IMR-90 (cell line): ENCODE measurements around the gene GOLGA5. TPM values are rescaled to one million over a fixed set of nuclear protein-coding genes. Genes with fewer than 3 reads are reported as not detected.
A peak's percentile ranks its signal among the peaks of the same experiment; 100 is the strongest.

Experiments used
- ATAC-seq: fragments of 200-7000 bp; cut with Tn5 transposase; 2 replicates; pipeline ENCODE4 v1.9.1; 2020; ENCODE audit warnings: low read depth, mild to moderate bottlenecking, moderate library complexity
- BruUV-seq: library from RNA; stranded (reverse); fragments of 400-500 nt; replicated peaks from 2 replicates; lab custom pipeline; 2021; lab: Mats Ljungman, UMichigan
- CTCF ChIA-PET: fragments of 300-600 bp; formaldehyde crosslinking; extraction: SDS; loops from one replicate; lab custom pipeline; 2021; ENCODE audit warnings: antibody characterized with exemption; lab: Yijun Ruan, JAX
- POLR2A ChIA-PET: fragments of 300-600 bp; sonication (Branson Sonifier 250); formaldehyde crosslinking; loops from one replicate; lab custom pipeline; 2022; ENCODE audit warnings: antibody characterized with exemption; ENCODE audit not compliant: unreplicated experiment; lab: Charles Lee
- DNase-seq: peaks from one replicate; pipeline ENCODE4 v3.0.0; 2013
- H2AFZ ChIP-seq: replicated peaks from 2 replicates; pipeline ENCODE3; 2013; ENCODE audit warnings: low read length, mild to moderate bottlenecking; ENCODE audit not compliant: poor library complexity
- H2AK5ac ChIP-seq: 2 replicates; pipeline ENCODE4 v1.6.1; 2013; ENCODE audit warnings: low read depth, low read length, inconsistent platforms
- H2AK9ac ChIP-seq: replicated peaks from 2 replicates; pipeline ENCODE3; 2013; ENCODE audit warnings: mild to moderate bottlenecking, low read depth, low read length, moderate library complexity; ENCODE audit not compliant: poor library complexity
- H2BK120ac ChIP-seq: 2 replicates; pipeline ENCODE4 v1.6.1; 2013; ENCODE audit warnings: low read depth, low read length, inconsistent platforms
- H2BK15ac ChIP-seq: 3 replicates; pipeline ENCODE4 v1.6.1; 2013; ENCODE audit warnings: low read depth, low read length, inconsistent platforms
- H2BK20ac ChIP-seq: 2 replicates; pipeline ENCODE4 v1.6.1; 2013; ENCODE audit warnings: low read depth, mild to moderate bottlenecking, inconsistent platforms, low read length, moderate library complexity
- H2BK5ac ChIP-seq: 2 replicates; pipeline ENCODE4 v1.6.1; 2013; ENCODE audit warnings: mild to moderate bottlenecking, low read depth, low read length, inconsistent platforms; ENCODE audit not compliant: poor library complexity, severe bottlenecking
- H3K14ac ChIP-seq: replicated peaks from 2 replicates; pipeline ENCODE4 v1.6.1; 2013; ENCODE audit warnings: low read depth, low read length, inconsistent platforms
- H3K18ac ChIP-seq: 2 replicates; pipeline ENCODE4 v1.6.1; 2013; ENCODE audit warnings: low read depth, low read length, control low read depth
- H3K23ac ChIP-seq: 2 replicates; pipeline ENCODE4 v1.6.1; 2013; ENCODE audit warnings: low read depth, low read length, inconsistent platforms
- H3K27ac ChIP-seq: 2 replicates; pipeline ENCODE4 v1.5.1; 2013; ENCODE audit warnings: mild to moderate bottlenecking, control low read depth, low read length; ENCODE audit not compliant: insufficient read depth
- H3K27me3 ChIP-seq: 2 replicates; pipeline ENCODE4 v1.6.1; 2013; ENCODE audit warnings: low read length; ENCODE audit not compliant: control insufficient read depth, insufficient read depth
- H3K36me3 ChIP-seq: 2 replicates; pipeline ENCODE4 v1.6.1; 2013; ENCODE audit warnings: low read length, mixed read lengths; ENCODE audit not compliant: control insufficient read depth, insufficient read depth
- H3K4ac ChIP-seq: 2 replicates; pipeline ENCODE4 v1.6.1; 2013; ENCODE audit warnings: low read depth, low read length, inconsistent platforms
- H3K4me1 ChIP-seq: 2 replicates; pipeline ENCODE4 v1.6.1; 2013; ENCODE audit warnings: low read length, mixed read lengths; ENCODE audit not compliant: control insufficient read depth, insufficient read depth
- H3K4me2 ChIP-seq: 2 replicates; pipeline ENCODE4 v1.6.1; 2013; ENCODE audit warnings: low read depth, mild to moderate bottlenecking, control low read depth, low read length, moderate library complexity
- H3K4me3 ChIP-seq: 2 replicates; pipeline ENCODE4 v1.5.1; 2013; ENCODE audit warnings: low read depth, mild to moderate bottlenecking, control low read depth, low read length, moderate library complexity; ENCODE audit not compliant: insufficient read depth
- H3K56ac ChIP-seq: 2 replicates; pipeline ENCODE4 v1.6.1; 2013; ENCODE audit warnings: low read length, inconsistent platforms; ENCODE audit not compliant: insufficient read depth; ENCODE audit errors: extremely low read depth
- H3K79me1 ChIP-seq, 2 experiments: 2 replicates each; pipeline ENCODE4 v1.6.1; 2013; ENCODE audit warnings: low read length in 2 of 2, inconsistent platforms in 1 of 2, low read depth in 1 of 2
- H3K9ac ChIP-seq: 2 replicates; pipeline ENCODE4 v1.6.1; 2013; ENCODE audit warnings: low read depth, low read length, control low read depth
- H3K9me1 ChIP-seq: 2 replicates; pipeline ENCODE4 v1.6.1; 2013; ENCODE audit warnings: low read length, inconsistent platforms; ENCODE audit not compliant: insufficient read depth
- H3K9me3 ChIP-seq: 2 replicates; pipeline ENCODE4 v1.6.1; 2013; ENCODE audit warnings: low read length; ENCODE audit not compliant: control insufficient read depth, insufficient read depth
- H4K20me1 ChIP-seq: 2 replicates; pipeline ENCODE4 v1.6.1; 2013; ENCODE audit warnings: low read length, inconsistent platforms; ENCODE audit not compliant: insufficient read depth
- H4K5ac ChIP-seq: 2 replicates; pipeline ENCODE4 v1.6.1; 2013; ENCODE audit warnings: mild to moderate bottlenecking, low read depth, low read length, control low read depth
- H4K8ac ChIP-seq, 2 experiments: 2 replicates each; pipeline ENCODE4 v1.6.1; 2013; ENCODE audit warnings: low read depth in 2 of 2, low read length in 2 of 2, control low read depth in 1 of 2, inconsistent platforms in 1 of 2
- H4K91ac ChIP-seq: 2 replicates; pipeline ENCODE4 v1.6.1; 2013; ENCODE audit warnings: low read depth, low read length, inconsistent platforms; ENCODE audit not compliant: insufficient read depth
- CEBPB ChIP-seq: IDR thresholded peaks from 2 replicates; pipeline ENCODE4 v1.6.1; 2012; ENCODE audit warnings: low read depth, low read length, improper control_type of control experiment
- MAFK ChIP-seq: IDR thresholded peaks from 2 replicates; pipeline ENCODE4 v1.6.1; 2012; ENCODE audit warnings: low read depth, low read length, improper control_type of control experiment
- dilution Hi-C: fragments of 300-500 bp; cut with HindIII; formaldehyde crosslinking; loops from one replicate; pipeline ENCODE4 v1.14.3; 2018; ENCODE audit warnings: low sequenced_read_pairs; ENCODE audit not compliant: unreplicated experiment
- in situ Hi-C: fragments of 300-500 bp; cut with MboI; formaldehyde crosslinking; loops from 3 replicates; pipeline ENCODE4 v1.14.3; 2019; ENCODE audit warnings: low sequenced_read_pairs, inconsistent platforms, mixed read lengths
- intact Hi-C: fragments of 100-400 bp; cut with micrococcal nuclease; formaldehyde crosslinking; loops from 2 replicates; pipeline ENCODE4 v1.10.0; 2022
- polyA plus RNA-seq, 3 experiments: library from polyadenylated mRNA; depleted of rRNA; stranded (reverse); fragments of >200 nt; gene quantifications; 2 replicates each; pipeline ENCODE4 v1.2.3, GENCODE V29; 2012; ENCODE audit warnings: low replicate concordance in 1 of 3
- total RNA-seq: library from RNA; depleted of rRNA; stranded (reverse); fragments of >200 nt; gene quantifications from 2 replicates; pipeline ENCODE4 v1.2.3, GENCODE V29; 2012

GOLGA5 gene
- total and polyA plus RNA-seq, 2 of the 4 experiments (the other 2 are of a cell fraction): 35.0 to 59.5 TPM

DNA sequence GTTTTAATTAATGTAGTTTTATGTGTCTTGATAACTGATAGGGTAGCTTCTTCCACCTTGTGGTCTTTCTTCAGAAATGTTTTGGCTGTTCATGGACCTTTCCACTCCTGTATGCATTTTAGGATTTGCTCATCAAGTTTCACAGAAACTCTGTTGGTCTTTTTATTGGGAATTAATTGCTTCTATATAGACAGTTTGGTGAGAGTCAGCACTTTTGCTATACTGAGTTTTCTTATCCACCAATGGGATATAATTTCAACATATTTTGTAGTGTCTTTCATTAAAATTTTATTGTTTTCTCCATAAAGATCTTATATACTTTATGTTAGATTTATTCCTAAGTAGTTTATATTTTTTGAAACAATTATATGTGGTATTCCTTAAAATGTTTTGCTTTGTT lies 7.8 kb downstream of the GOLGA5 start:
- H2AFZ ChIP-seq: no peak overlapping the region
- in situ Hi-C loops: loop anchor here (25.0 kb wide), 1 partner anchor 1315 kb away; no protein-coding TSS in a partner anchor
- no peak overlapping the region for H2AK9ac ChIP-seq
- no peak overlapping the region for H2BK5ac ChIP-seq
- H3K9ac ChIP-seq: no peak overlapping the region
- H4K20me1 ChIP-seq: peaks cover 49% of the 10 kb centered on the region
- no peak overlapping the region for H2BK20ac ChIP-seq
- no TSS peak for BruUV-seq
- no peak overlapping the region for H3K56ac ChIP-seq
- ATAC-seq (no peak), DNase-seq (no peak)
- ChIA-PET POLR2A (no interaction called here), CTCF (no interaction called here)
- 0 out of 2 replicates have a peak, but pooled peaks cover 2% of the 10 kb centered on the region for H3K4me1 ChIP-seq
- dilution Hi-C loops: no loop called here
- H3K4ac ChIP-seq: no peak overlapping the region
- no peak overlapping the region for H3K14ac ChIP-seq
- H4K8ac ChIP-seq: no peak overlapping the region
- H3K79me1 ChIP-seq: peaks cover 15 to 49% of the 10 kb centered on the region in 2 experiments; a peak in 3 of 4 replicates
- H3K23ac ChIP-seq: no peak overlapping the region
- no peak overlapping the region for H3K18ac ChIP-seq
- H3K9me3 ChIP-seq: no peaks in the 10 kb centered on the region
- no peak overlapping the region for H4K5ac ChIP-seq
- H3K36me3 ChIP-seq: peaks cover 28% of the 10 kb centered on the region
- H2BK15ac ChIP-seq: no peak overlapping the region
- no peak overlapping the region for H2AK5ac ChIP-seq
- peaks cover 3% of the 10 kb centered on the region; the same call in 1 of the 2 replicates for H3K9me1 ChIP-seq
- no peak overlapping the region for H4K91ac ChIP-seq
- no peak for TF ChIP-seq CEBPB
- TF ChIP-seq MAFK: peak; percentile 69; the same call in 1 of the 2 replicates
- H3K27me3 ChIP-seq: no peaks in the 10 kb centered on the region
- H2BK120ac ChIP-seq: no peak overlapping the region
- H3K27ac ChIP-seq: no peak overlapping the region
- H3K4me2 ChIP-seq: peak overlapping the region; percentile 50
- H3K4me3 ChIP-seq: no peak overlapping the region
- intact Hi-C loops: loop anchor here (5.0 kb wide), 1 partner anchor 35 kb away; no protein-coding TSS in a partner anchor
